ENCODE results near the gene ANKS1B.

DNA sequence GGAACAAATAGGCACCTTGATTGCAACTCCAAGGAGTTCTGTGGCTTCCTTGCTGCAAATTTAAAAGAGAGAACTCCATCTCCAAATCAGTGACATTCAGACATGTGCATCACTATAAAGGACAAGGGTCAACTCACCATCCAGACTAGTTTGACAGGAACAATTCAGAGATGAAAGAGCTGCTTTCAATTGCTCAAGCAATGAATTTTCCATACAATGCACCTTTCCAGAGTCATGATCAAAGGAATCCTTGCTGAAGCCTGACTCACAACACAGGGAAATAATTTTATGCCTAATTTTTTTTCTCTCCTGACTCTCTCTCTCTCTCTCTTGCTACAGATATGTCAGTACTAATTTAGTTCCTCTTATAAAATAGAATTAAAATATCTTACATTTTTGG lies 717.7 kb downstream of the ANKS1B start:
- TF ChIP-seq RFX5 (IDR thresholded peaks at IDR 0.05; ENCODE audit: low read depth, low read length): no peak
- no peak for TF ChIP-seq NFE2L2 (IDR thresholded peaks at IDR 0.05; ENCODE audit: low read depth, low read length)
- TF ChIP-seq, protein P1, sequence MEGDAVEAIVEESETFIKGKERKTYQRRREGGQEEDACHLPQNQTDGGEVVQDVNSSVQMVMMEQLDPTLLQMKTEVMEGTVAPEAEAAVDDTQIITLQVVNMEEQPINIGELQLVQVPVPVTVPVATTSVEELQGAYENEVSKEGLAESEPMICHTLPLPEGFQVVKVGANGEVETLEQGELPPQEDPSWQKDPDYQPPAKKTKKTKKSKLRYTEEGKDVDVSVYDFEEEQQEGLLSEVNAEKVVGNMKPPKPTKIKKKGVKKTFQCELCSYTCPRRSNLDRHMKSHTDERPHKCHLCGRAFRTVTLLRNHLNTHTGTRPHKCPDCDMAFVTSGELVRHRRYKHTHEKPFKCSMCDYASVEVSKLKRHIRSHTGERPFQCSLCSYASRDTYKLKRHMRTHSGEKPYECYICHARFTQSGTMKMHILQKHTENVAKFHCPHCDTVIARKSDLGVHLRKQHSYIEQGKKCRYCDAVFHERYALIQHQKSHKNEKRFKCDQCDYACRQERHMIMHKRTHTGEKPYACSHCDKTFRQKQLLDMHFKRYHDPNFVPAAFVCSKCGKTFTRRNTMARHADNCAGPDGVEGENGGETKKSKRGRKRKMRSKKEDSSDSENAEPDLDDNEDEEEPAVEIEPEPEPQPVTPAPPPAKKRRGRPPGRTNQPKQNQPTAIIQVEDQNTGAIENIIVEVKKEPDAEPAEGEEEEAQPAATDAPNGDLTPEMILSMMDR (conservative IDR thresholded peaks at IDR 0.05; ENCODE audit: low read depth, low read length): no peak
- TF ChIP-seq POLR2A (IDR thresholded peaks at IDR 0.05; ENCODE audit: low read depth, low read length): no peak
- no peak for TF ChIP-seq RCOR1 (IDR thresholded peaks at IDR 0.05; ENCODE audit: insufficient replicate concordance, low read length)
- no peak for TF ChIP-seq RAD21 (IDR thresholded peaks at IDR 0.05; ENCODE audit: low read length)
- no peak for TF ChIP-seq CEBPB (IDR thresholded peaks at IDR 0.05; ENCODE audit: low read depth, low read length)
- no peak for TF ChIP-seq MAZ (IDR thresholded peaks at IDR 0.05; ENCODE audit: borderline replicate concordance, low read depth, low read length)
- TF ChIP-seq CHD1 (IDR thresholded peaks at IDR 0.05; ENCODE audit: low read depth, low read length): no peak
- TF ChIP-seq SMC3 (IDR thresholded peaks at IDR 0.05; ENCODE audit: low read depth, low read length): no peak
- no peak for TF ChIP-seq MAFK (IDR thresholded peaks at IDR 0.05; ENCODE audit: low read depth, low read length)
- TF ChIP-seq MXI1 (IDR thresholded peaks at IDR 0.05; ENCODE audit: borderline replicate concordance, low read depth, low read length): no peak
- no peak for TF ChIP-seq USF2 (IDR thresholded peaks at IDR 0.05; ENCODE audit: low read depth, low read length)

Measured in IMR-90 (cell line).